ENCODE results near the gene VPS8.

VPS8 gene

DNA sequence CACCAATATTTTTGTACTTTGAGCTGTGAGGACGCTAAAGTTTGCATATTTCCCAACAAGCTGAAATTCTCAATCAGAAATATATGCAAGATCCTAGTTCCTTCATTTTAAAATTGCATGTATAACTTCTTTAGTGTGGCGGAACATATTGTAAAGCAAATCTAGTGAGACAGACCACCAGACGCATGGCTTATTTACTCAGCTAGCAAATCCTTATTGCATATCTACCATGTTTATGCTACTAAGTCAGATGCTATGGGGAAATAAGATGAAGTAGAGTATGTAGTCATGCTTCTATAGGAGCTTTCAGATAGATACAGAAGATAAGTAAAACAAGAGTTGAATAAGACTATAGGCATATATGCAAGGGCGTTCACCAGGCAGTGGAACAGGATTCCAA lies 278.8 kb downstream of the VPS8 start:
- DNase-seq (ENCODE audit: low spot score), result no peak

- DNase-seq (ENCODE audit: low spot score), result no peak
Measured at GRCh38 chr3:185093116-185093515, 281.1 kb downstream of the VPS8 start.

DNA sequence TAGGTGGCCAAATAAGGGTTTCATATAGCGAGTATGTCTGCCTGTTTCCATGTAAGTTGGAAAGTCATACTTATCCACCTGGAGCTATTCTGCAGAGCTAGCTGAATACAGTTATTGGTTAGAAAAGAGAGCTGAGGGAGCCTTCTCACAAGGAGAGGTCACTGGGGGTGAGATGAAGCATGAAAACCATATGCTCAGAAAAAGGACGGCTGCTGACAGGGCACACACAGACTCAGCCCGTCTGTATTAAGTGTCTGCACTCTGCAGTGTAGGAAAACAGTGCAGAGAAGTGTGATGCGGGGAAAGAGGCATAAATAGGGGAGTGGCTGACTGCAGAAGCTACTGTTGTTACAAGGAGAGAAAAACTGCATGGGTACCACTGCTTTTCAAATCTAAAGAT lies 282.7 kb downstream of the VPS8 start:
- DNase-seq (ENCODE audit: low spot score), result no peak
